ENCODE data around the gene MT3. TPM values are rescaled to one million over a fixed set of nuclear protein-coding genes. Genes with fewer than 3 reads are reported as not detected.

The MT3 gene
- total and polyA plus RNA-seq, 2 of the 13 experiments (the other 11 are each of a cell fraction or from before 2014, with no cell fraction given), result not detected

- TF ChIP-seq AHDC1 (CRISPR knock-in tag; IDR thresholded peaks at IDR 0.05; ENCODE audit: borderline replicate concordance), result peak; percentile 48; the same call in 1 of the 2 replicates
- no peak for TF ChIP-seq ZNF354B (CRISPR knock-in tag; IDR thresholded peaks at IDR 0.05)
- peak; percentile 43 for TF ChIP-seq HNF1B (CRISPR knock-in tag; IDR thresholded peaks at IDR 0.05)
- TF ChIP-seq ZNF121 (CRISPR knock-in tag; IDR thresholded peaks at IDR 0.05), result peak; percentile 75
- TF ChIP-seq RBM39 (IDR thresholded peaks at IDR 0.05; ENCODE audit: low read depth, low read length, poor library complexity, severe bottlenecking), result peak; percentile 80
- 0 out of 2 replicates have a peak, but pooled peaks have one; percentile 31 for TF ChIP-seq ZNF674 (CRISPR knock-in tag; IDR thresholded peaks at IDR 0.05; ENCODE audit: low read depth)
- TF ChIP-seq CCDC6 (CRISPR knock-in tag; IDR thresholded peaks at IDR 0.05), result peak; percentile 78; the same call in 1 of the 2 replicates
- TF ChIP-seq ZNF589 (CRISPR knock-in tag; conservative IDR thresholded peaks at IDR 0.05), result peak; percentile 89; the same call in 1 of the 2 replicates
- no peak for TF ChIP-seq MEIS1 (CRISPR knock-in tag; IDR thresholded peaks at IDR 0.05; ENCODE audit: borderline replicate concordance)
- TF ChIP-seq KAT7 (CRISPR knock-in tag; IDR thresholded peaks at IDR 0.05; ENCODE audit: borderline replicate concordance), result peak; percentile 69; the same call in 1 of the 2 replicates
- 0 out of 2 replicates have a peak, but pooled peaks have one; percentile 69 for TF ChIP-seq NR3C1 (CRISPR knock-in tag; IDR thresholded peaks at IDR 0.05)
- no peak; the same call in 1 of the 2 replicates for TF ChIP-seq RXRB (CRISPR knock-in tag; IDR thresholded peaks at IDR 0.05; ENCODE audit: borderline replicate concordance)
- peak; percentile 54; the same call in 1 of the 2 replicates for TF ChIP-seq RNF2 (conservative IDR thresholded peaks at IDR 0.05; ENCODE audit: low read depth)
- TF ChIP-seq HNRNPK (IDR thresholded peaks at IDR 0.05; ENCODE audit: low read depth, low read length, poor library complexity, severe bottlenecking), result peak; percentile 55
- peak; percentile 77; the same call in 1 of the 2 replicates for TF ChIP-seq ZKSCAN8 (CRISPR knock-in tag; IDR thresholded peaks at IDR 0.05; ENCODE audit: borderline replicate concordance)
- no peak for TF ChIP-seq ZNF460 (CRISPR knock-in tag; IDR thresholded peaks at IDR 0.05; ENCODE audit: borderline replicate concordance)
- TF ChIP-seq SIN3B (IDR thresholded peaks at IDR 0.05; ENCODE audit: low read length), result 0 out of 2 replicates have a peak, but pooled peaks have one; percentile 25
- no peak for TF ChIP-seq ZBTB39 (CRISPR knock-in tag; IDR thresholded peaks at IDR 0.05)
- peak; percentile 73 for TF ChIP-seq POLR2AphosphoS5 (IDR thresholded peaks at IDR 0.05; ENCODE audit: low read depth, low read length)
These were observed 18.9 kb downstream of the MT3 start, which contains the start of gene MT2A (continued) for GRCh38 chr16:56608043-56608875.

All from HepG2 (cell line).